GM19468 (cell line): ENCODE results near the gene SGTB.
A peak's percentile ranks its signal among the peaks of the same experiment; 100 is the strongest.
"Not testable (repeated sequence)": the region's sequence is repeated elsewhere in the genome, so short reads cannot be mapped to it uniquely, and the experiment has no call there.

Experiments
- ATAC-seq: cut with Tn5 transposase; IDR thresholded peaks from one replicate; pipeline ENCODE4 v1.9.1; 2021; ENCODE audit warnings: mild to moderate bottlenecking, moderate library complexity, moderate number of reproducible peaks; ENCODE audit not compliant: unreplicated experiment; ENCODE audit errors: extremely low read depth

Gene SGTB

DNA sequence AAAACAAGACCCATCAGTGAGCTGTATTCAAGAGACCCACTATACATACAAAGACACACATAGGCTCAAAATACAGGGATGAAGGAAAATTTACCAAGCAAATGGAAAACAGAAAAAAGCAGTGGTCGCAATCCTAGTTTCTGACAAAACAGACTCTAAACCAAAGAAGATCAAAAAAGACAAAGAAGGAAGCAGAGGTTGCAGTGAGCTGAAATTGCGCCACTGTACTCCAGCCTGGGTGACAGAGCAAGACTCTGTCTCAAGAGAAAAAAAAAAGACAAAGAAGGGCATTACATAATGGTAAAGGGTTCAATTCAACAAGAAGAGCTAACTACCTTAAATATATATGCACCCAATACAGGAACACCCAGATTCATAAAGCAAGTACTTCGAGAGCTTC lies 45.9 kb downstream of the SGTB start:
- not testable (repeated sequence) for ATAC-seq

DNA sequence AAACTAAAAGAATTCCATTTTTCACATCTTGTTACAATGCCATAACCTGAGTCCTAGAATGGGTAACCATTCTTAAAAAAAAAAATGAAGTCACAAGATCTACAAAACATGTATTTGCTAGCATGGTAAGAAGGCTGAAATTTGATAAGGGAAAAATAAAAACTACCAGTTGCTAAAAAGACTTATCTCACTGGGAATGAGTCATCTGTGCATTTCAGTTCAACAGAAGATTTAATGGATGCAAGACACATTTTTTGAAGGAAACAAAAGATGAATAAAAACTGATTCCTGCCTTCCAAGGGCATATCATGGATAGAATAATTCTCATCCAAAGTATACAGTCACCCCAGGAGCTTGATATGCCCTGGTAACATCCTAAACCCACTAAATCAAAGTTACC lies 47.2 kb downstream of the SGTB start:
- ATAC-seq: no peak

DNA sequence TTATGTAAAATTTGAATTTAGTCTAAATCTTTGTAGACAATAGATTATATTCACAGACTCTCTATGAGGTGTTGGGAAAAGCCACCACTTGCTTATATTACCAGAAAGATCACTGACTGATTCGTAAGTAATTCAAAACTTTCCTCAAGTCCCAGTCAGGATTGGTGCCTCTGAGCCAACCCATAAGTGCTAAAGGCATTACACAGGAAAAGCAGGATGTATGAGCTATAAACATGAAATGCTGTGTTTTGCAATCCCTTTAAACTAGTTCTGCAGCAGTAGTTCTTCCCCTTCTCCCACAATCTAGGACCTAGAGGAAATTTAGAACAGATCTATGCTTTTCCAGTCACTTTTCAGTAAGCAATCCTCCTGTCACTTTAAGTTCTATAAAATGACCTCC lies 49.1 kb downstream of the SGTB start:
- ATAC-seq: no peak

DNA sequence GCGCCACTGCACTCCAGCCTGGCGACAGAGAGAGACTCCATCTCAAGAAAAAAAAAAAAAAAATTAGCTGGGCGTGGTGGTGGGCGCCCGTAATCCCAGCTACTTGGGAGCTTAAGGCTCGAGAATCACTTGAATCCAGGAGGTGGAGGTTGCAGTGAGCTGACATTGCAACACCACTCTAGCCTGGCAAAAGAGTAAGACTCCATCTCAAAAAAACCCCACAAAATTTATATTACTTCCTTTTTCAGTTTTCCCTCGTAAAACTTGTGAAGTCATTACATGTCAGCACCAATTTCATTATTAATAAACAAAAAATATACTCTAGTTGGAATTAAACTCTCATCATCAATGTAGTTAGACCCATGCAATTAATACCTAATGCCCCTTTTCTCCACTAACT lies 53.2 kb downstream of the SGTB start:
- ATAC-seq: no peak

DNA sequence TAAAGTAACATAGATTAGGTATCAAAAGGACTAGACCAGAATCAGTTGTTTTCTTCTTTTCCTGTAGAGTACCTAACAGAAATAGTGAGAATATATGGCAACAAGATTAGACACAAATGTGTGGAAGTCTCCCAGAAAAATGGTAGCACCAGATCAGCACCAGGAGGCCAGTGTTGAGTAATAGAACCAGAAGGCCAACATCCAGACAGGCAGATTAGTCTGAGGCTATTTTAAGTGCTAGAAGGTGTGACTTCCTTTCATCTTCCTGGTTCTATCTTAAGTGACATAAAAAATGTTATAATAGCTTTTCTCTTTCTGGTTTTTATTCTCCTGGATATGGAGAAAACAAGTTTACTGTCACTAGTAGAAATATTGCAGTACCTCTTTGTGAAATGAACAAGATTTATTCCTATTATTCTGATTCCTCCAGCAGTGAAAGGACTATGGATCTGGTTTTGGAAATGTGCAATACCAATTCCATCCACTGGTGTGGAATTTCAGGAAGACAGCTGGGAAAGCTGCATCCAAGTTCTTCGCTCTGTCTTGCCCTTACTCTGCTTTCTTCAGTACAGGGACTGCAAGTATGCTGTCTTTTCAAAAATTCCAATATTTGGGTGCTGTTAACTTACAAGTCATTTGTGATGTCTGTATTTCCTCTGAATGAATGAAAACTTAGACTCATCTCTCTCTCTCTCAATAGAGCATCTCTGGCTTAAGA lies 57.9 kb downstream of the SGTB start:
- ATAC-seq: no peak

DNA sequence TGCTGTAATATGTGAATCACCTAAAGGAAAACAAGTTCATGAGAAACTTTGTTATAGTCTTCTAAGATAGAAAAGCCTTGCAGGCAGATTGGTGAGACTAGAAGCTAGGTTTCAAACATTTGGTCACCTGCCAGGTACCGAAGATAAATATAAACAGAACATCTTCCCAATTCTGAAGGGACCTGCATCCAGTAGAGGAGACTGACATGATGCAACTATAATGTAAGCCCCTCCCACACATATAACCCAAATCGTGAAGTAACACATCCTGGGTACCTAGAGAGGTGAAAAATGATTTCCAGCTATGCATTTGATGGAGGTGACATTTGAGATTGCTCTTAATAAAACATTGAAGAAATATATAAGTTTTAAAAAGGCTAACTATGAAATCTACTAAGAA lies 67.2 kb downstream of the SGTB start:
- ATAC-seq: no peak

DNA sequence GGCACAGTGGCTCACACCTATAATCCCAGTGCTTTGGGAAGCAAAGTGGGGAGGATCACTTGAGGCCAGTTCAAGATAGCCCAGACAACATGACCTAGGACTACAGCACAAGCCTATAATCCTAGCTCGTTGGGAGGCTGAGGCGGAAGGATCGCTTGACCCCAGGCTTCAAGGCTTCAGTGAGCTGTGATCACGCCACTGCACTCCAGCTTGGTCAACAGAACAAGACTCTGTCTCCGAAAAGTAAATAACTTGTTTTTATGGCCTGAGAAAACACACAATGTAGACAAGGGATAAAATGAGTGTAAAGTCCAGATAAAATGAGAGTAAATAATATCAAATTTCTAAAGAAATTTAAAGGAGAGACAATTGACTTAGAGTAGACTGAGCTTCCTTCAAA lies 70.8 kb downstream of the SGTB start:
- no peak for ATAC-seq

DNA sequence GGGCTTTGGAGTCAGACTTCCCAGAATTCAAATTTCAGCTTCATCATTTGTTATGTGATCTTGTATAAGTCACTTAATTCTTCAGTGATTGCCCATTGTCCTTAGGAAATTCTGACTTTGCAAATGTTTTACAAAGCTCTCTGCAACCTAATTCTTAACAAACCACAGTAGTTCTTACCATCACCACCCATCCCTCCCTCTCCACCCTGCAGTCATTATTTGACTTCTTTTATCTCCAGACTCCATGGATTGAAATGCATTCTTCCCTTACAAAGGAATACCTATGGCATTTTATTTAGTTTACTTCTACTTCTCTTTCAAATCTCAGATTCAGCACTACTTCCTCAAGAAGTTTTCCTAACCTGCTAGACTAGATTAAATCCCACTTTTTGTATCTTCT lies 74.0 kb downstream of the SGTB start:
- ATAC-seq: no peak

DNA sequence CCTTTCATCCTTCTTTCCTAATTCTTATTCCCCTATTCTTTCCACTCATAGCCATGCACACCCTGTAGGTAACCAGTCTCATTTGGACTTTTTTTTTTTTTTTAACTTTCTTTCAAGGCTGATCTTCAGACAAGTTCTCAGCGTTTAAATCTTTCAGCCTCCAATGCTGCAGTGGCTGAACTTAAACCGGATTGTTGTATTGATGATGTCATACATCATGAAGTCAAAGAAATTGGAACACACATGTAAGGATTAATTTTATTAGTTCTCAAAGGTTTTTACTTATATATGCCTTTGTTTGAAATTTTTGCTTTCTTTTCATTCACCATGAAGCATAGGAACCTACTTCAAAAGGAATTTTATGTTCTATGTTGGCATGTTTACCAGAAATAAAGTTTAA lies 75.0 kb downstream of the SGTB start:
- no peak for ATAC-seq

DNA sequence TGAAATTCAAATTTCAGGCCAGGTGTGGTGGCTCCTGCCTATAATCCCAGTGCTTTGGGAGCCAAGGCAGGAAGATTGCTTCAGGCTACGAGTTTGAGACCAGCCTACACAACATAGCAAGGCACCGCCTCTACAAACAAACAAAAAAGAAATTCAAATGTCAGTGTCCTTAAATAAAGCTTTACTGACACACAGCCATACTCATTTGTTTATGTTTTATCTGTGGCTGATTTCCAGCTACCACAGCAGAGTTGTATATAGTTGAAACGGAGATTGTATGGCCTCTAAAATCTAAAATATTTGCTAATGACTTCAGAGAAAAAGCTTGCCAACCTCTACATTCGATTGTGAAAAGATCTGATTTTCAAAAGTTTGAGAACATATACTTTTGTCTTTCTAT lies 81.7 kb downstream of the SGTB start:
- ATAC-seq: no peak

DNA sequence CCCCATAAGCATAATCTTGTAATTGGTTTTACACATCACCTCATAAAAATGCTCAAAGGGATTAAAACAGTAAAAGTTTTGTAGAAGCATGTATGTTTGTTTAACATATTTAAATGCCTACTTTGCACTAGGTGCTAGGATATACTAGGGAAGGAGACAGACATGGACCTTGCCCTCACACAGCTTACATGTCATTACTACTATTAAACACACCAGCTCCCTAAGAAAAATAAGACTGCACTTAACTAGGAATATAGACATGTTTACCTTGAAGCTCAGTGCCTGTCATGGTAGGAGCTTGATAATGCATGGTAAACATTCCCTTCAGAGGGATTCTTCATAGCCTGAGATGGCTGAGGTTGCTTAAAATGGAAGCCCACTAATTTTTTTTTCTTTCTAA lies 90.9 kb downstream of the SGTB start:
- ATAC-seq: no peak

DNA sequence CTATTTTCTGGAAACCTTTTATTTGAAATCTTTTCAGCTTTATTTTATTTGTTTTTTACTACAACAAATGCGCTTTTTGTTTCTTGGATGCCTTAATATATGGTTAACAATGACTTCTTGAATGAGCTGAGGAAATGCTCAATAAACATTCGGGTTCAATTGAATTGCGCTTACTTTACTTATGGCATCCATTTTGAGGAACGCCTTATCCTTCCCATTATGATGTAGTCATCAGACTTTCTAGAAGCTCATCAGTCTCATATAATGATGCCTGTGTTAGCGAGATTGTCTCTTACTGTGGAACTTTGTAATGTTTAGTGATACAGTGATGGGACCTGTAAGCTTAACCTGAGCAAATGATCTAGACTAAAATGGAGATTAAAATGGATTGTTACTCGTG lies 96.2 kb downstream of the SGTB start:
- ATAC-seq: no peak

DNA sequence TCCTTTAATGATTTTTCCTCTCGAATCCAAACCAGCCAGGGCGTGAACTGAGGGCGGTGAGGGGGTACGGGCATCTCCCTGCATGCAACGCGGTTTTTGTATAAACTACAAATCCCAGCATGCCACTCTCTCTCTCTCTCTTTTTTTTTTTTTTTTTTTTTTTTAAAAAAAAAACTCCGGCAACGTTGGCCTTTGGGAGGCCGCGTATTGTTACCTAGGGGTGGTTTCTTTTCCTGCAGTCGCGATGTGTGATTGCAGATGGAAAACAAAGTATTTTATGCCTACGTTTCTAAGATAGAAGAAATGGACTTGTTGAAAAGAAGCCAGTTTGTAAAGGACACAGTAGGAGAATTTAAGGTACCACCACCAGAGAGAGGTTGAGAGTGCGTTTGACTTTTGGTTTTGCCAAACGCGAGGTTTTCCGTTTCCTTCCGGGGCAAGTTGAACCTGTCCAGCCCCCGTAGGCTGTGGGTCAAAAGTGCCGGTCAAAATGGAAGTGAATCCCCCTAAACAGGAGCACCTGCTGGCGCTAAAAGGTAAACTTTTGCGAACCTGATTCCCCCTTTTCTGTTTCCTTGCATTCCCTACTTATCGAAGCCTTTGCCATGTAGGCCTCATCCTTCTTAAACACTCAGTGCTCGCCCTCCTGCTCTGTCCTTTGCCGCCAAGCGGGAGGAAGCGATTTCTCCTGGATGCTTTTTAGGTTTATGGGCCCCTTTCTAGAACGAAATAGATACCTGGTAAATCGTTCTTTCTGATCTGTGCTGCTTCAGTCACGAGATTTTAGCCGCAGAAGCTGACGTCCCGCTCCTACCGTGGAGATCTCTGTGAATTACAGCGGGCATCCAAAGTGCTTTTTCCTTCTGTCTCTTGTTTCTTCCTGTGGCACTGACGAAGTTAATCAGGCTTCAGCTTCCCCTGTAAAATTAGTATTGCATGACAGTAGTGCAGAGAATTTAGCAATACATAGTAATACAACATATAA lies 97.0 kb downstream of the SGTB start, which contains the start of the genes SHLD3 and TRAPPC13:
SHLD3 (plus strand) TSS at position 457 of the 985 bp plus-strand sequence. CDS start 4,561 bp downstream, outside the sequence.
TRAPPC13 (plus strand) TSS at position 457 of the 985 bp plus-strand sequence; CDS start at position 491, 34 bp downstream.
- ATAC-seq: peak; percentile 29

DNA sequence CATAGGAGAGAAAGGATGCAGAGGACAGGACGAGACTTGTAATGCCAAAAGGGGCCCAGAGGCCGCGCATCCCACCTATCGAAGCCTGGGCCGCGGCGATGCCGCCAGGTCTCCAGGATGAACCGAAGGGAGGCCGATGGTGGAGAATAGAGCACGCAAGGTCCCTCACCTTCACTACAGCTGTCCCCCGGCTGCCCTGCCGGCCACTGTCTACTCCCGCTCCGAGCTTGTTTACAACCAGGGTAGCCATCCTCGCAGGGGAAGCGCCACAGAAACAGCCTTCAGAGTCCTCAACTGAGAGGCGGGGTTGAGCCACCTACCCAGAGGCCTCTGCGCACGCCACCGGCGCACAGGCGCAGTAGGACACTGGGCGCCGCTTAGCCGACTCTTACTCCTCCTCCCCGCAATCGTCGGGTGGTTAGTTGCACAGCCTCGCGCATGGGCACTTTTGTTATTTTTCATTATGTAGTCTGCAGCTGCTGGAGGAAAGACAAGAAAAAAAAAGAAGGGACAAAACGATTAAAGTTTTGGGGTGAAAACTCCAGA lies 97.8 kb downstream of the SGTB start, which contains the start of gene TRIM23:
TRIM23 (minus strand) TSS at position 309 of the 546 bp plus-strand sequence; CDS start at position 250, 59 bp downstream.
- ATAC-seq: peak; percentile 86

DNA sequence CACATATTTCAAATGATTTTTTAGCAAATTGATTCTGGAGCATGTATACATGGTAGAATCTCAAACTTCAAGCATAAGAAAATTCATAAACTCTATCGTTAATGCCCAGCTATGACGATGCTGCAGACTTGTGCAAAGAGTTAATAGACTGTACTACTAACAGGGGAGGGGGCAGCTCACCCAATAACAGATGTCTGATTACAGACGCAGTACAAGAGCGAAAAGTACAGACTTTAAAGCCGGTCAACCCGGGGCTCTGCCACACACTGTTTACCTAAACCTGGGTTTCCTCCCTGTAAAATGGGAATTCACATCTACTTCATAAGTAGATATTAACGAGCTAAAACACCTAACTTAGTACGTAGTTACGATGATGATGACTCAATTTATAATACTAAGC lies 98.4 kb downstream of the SGTB start:
- no peak for ATAC-seq

DNA sequence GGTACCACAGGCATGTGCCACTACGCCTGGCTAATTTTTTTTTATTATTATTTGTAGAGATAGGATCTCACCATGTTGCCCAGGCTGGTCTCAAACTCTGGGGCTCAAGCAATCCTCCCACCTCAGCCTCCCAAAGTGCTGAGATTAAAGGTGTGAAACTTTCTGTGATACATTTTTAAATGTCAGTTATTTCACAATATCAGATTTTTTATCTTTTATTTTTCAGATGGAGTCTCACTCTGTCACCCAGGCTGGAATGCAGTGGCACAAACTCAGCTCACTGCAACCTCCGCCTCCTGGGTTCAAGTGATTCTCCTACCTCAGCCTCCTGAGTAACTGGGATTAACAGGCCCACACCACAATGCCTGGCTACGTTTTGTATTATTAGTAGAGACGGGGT lies 99.9 kb downstream of the SGTB start:
- not testable (repeated sequence) for ATAC-seq

DNA sequence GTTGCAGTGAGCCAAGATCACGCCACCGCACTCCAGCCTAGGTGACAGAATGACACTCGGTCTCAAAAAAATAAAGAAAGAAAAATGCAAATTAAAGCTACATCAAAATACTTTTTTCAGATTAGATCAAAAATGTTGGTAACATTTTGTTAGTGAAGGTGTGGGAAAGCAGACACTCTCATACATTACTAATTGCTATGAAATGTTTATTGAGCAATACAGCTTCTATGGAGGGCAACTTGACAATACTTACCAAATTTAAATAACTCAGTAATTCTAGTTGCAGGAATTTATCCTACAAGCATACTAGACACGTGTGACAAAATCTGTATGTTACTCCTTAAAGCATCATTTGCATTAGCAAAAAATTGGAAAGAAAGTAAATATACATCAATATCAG lies 101.9 kb downstream of the SGTB start:
- no peak for ATAC-seq
